Urinary bladder (tissue), 4 donors: Measurements from ENCODE around the gene SLF1. TPM values are rescaled to one million over a fixed set of nuclear protein-coding genes. Genes with fewer than 3 reads are reported as not detected.

Experiments
- DNase-seq: peaks from one replicate; pipeline ENCODE4 v3.0.0-alpha.2; 2015; ENCODE audit errors: extremely low spot score
- H3K27ac ChIP-seq: one replicate; pipeline ENCODE4 v1.5.1; 2013; ENCODE audit warnings: low read depth, mild to moderate bottlenecking, moderate library complexity
- H3K36me3 ChIP-seq: one replicate; pipeline ENCODE4 v1.6.1; 2013; ENCODE audit warnings: mild to moderate bottlenecking, moderate library complexity; ENCODE audit not compliant: insufficient read depth
- H3K4me1 ChIP-seq: one replicate; pipeline ENCODE4 v1.6.1; 2013; ENCODE audit warnings: mild to moderate bottlenecking, moderate library complexity; ENCODE audit not compliant: insufficient read depth
- H3K4me3 ChIP-seq: one replicate; pipeline ENCODE4 v1.5.1; 2013; ENCODE audit warnings: low read depth, low read length
- WGBS: extraction: QIAGEN DNeasy Blood & Tissue Kit; methylation state at CpG from one replicate; pipeline ENCODE4 v1.1.7; 2013; 5-methylcytosine and 5-hydroxymethylcytosine counted together
- polyA plus RNA-seq: library from polyadenylated mRNA; stranded (reverse); fragments of 200-250 nt; gene quantifications from one replicate; pipeline ENCODE4 v1.2.3, GENCODE V29; 2013
- total RNA-seq: library from RNA; depleted of rRNA; stranded (reverse); fragments of >200 nt; gene quantifications from one replicate; pipeline ENCODE4 v1.2.3, GENCODE V29; 2014
- donor health status: healthy with polysubstance abuse.
- donor health status: healthy.

The SLF1 gene
- total and polyA plus RNA-seq, 2 donors: 2.1 to 27.3 TPM

GRCh38 chr5:94675965-94676618 is 57.6 kb downstream of the SLF1 start:
- no peaks in the 10 kb centered on the region for H3K4me1 ChIP-seq
- peaks cover 2% of the 10 kb centered on the region for H3K36me3 ChIP-seq
- no peak for DNase-seq
- 87% methylated on average over 4 of the region's 4 CpGs for WGBS
- no peak overlapping the region for H3K4me3 ChIP-seq
- H3K27ac ChIP-seq: no peak overlapping the region

GRCh38 chr5:94682814-94683520 is 64.5 kb downstream of the SLF1 start:
- H3K4me3 ChIP-seq: no peak overlapping the region
- 53% methylated on average over 5 of the region's 5 CpGs for WGBS
- H3K4me1 ChIP-seq: no peaks in the 10 kb centered on the region
- DNase-seq: no peak
- H3K36me3 ChIP-seq: no peaks in the 10 kb centered on the region
- H3K27ac ChIP-seq: no peak overlapping the region

- DNase-seq: no peak
- H3K27ac ChIP-seq: no peak overlapping the region
- no peaks in the 10 kb centered on the region for H3K4me1 ChIP-seq
- no peaks in the 10 kb centered on the region for H3K36me3 ChIP-seq
- H3K4me3 ChIP-seq: no peak overlapping the region
Observed at GRCh38 chr5:94689908-94690307, 71.4 kb downstream of the SLF1 start.

- no peak for DNase-seq
Observed at GRCh38 chr5:94690778-94691177, 72.3 kb downstream of the SLF1 start.

GRCh38 chr5:94691291-94691690 is 72.8 kb downstream of the SLF1 start:
- Histone ChIP-seq H3K4me1 (no peaks in the 10 kb centered on the region), H3K4me3 (no peak overlapping the region), H3K36me3 (no peaks in the 10 kb centered on the region), H3K27ac (peak overlapping the region; percentile 10)
- DNase-seq: no peak
- WGBS: 96% methylated on average over 1 of the region's 1 CpG

More at GRCh38 chr5:94690778-94691177, 72.3 kb downstream of the SLF1 start:
- Histone ChIP-seq H3K36me3 (no peaks in the 10 kb centered on the region), H3K4me3 (no peak overlapping the region), H3K4me1 (no peaks in the 10 kb centered on the region), H3K27ac (no peak overlapping the region)
- WGBS: 54% methylated on average over 2 of the region's 2 CpGs

- H3K36me3 ChIP-seq: no peaks in the 10 kb centered on the region
- no peak for DNase-seq
- H3K4me3 ChIP-seq: no peak overlapping the region
- H3K27ac ChIP-seq: no peak overlapping the region
- H3K4me1 ChIP-seq: no peaks in the 10 kb centered on the region
- 39% methylated on average over 4 of the region's 4 CpGs for WGBS
Observed at GRCh38 chr5:94691949-94692348, 73.5 kb downstream of the SLF1 start.

- 78% methylated on average over 3 of the region's 3 CpGs for WGBS
- H3K36me3 ChIP-seq: no peaks in the 10 kb centered on the region
- no peaks in the 10 kb centered on the region for H3K4me1 ChIP-seq
- no peak overlapping the region for H3K4me3 ChIP-seq
- DNase-seq: no peak
- H3K27ac ChIP-seq: no peak overlapping the region
Observed at GRCh38 chr5:94692581-94692980, 74.1 kb downstream of the SLF1 start.

GRCh38 chr5:94693043-94693822 is 74.8 kb downstream of the SLF1 start:
- peak; percentile 17 for DNase-seq
- Histone ChIP-seq H3K36me3 (no peaks in the 10 kb centered on the region), H3K4me3 (no peak overlapping the region), H3K4me1 (no peaks in the 10 kb centered on the region), H3K27ac (no peak overlapping the region)
- WGBS: 41% methylated on average over 5 of the region's 5 CpGs

- no peak for DNase-seq
- no peaks in the 10 kb centered on the region for H3K4me1 ChIP-seq
- H3K36me3 ChIP-seq: no peaks in the 10 kb centered on the region
- no peak overlapping the region for H3K4me3 ChIP-seq
- 27% methylated on average over 1 of the region's 1 CpG for WGBS
- H3K27ac ChIP-seq: no peak overlapping the region
Observed at GRCh38 chr5:94693845-94694370, 75.4 kb downstream of the SLF1 start.

- 96% methylated on average over 2 of the region's 2 CpGs for WGBS
- Histone ChIP-seq H3K4me3 (no peak overlapping the region), H3K27ac (no peak overlapping the region), H3K36me3 (no peaks in the 10 kb centered on the region), H3K4me1 (no peaks in the 10 kb centered on the region)
- DNase-seq: no peak
Observed at GRCh38 chr5:94694671-94695070, 76.2 kb downstream of the SLF1 start.

GRCh38 chr5:94698197-94698596 is 79.7 kb downstream of the SLF1 start:
- Histone ChIP-seq H3K4me1 (no peaks in the 10 kb centered on the region), H3K4me3 (no peak overlapping the region), H3K36me3 (no peaks in the 10 kb centered on the region), H3K27ac (no peak overlapping the region)
- DNase-seq: no peak
- 90% methylated on average over 5 of the region's 5 CpGs for WGBS

- Histone ChIP-seq H3K27ac (no peak overlapping the region), H3K36me3 (no peaks in the 10 kb centered on the region), H3K4me3 (no peak overlapping the region), H3K4me1 (no peaks in the 10 kb centered on the region)
- no peak for DNase-seq
- 84% methylated on average over 2 of the region's 2 CpGs for WGBS
Observed at GRCh38 chr5:94699562-94699961, 81.1 kb downstream of the SLF1 start.

- 95% methylated on average over 1 of the region's 1 CpG for WGBS
Observed at GRCh38 chr5:94700592-94700991, 82.1 kb downstream of the SLF1 start.

GRCh38 chr5:94702729-94703128 is 84.3 kb downstream of the SLF1 start:
- H3K27ac ChIP-seq: no peak overlapping the region
- no peaks in the 10 kb centered on the region for H3K36me3 ChIP-seq
- no peak overlapping the region for H3K4me3 ChIP-seq
- WGBS: 100% methylated on average over 1 of the region's 1 CpG
- H3K4me1 ChIP-seq: no peaks in the 10 kb centered on the region
- no peak for DNase-seq

More at GRCh38 chr5:94700592-94700991, 82.1 kb downstream of the SLF1 start:
- H3K36me3 ChIP-seq: no peaks in the 10 kb centered on the region
- no peak overlapping the region for H3K27ac ChIP-seq
- no peaks in the 10 kb centered on the region for H3K4me1 ChIP-seq
- no peak overlapping the region for H3K4me3 ChIP-seq
- no peak for DNase-seq
